ENCODE results near the gene ANKRD44. TPM values are rescaled to one million over a fixed set of nuclear protein-coding genes. Genes with fewer than 3 reads are reported as not detected.

Gene ANKRD44
- polyA plus RNA-seq, 12 donors, result 11.2 to 34.8 (median 21.1) TPM; not detected in 1

GRCh38 chr2:197322724-197323720 lies 12.4 kb upstream of the ANKRD44 start:
- DNase-seq, result no peak

- DNase-seq, result no peak
Observed at GRCh38 chr2:197322143-197322542, 11.6 kb upstream of the ANKRD44 start.

GRCh38 chr2:197315371-197315770 lies 4.8 kb upstream of the ANKRD44 start:
- DNase-seq, result no peak

GRCh38 chr2:197312186-197312585 lies 1.6 kb upstream of the ANKRD44 start:
- DNase-seq, result no peak

GRCh38 chr2:197311421-197312033 lies 947 bp upstream of the ANKRD44 start:
- DNase-seq, result no peak

- DNase-seq, result no peak
Observed at GRCh38 chr2:197310987-197311420, 424 bp upstream of the ANKRD44 start.

GRCh38 chr2:197309691-197310231 lies 819 bp downstream of the ANKRD44 start:
- peak; percentile 38 for DNase-seq

GRCh38 chr2:197308996-197309690 lies 1.4 kb downstream of the ANKRD44 start:
- DNase-seq, result no peak

- DNase-seq, result no peak
Observed at GRCh38 chr2:197308585-197308984, 2.0 kb downstream of the ANKRD44 start.

- no peak for DNase-seq
Observed at GRCh38 chr2:197307933-197308521, 2.6 kb downstream of the ANKRD44 start.

GRCh38 chr2:197307236-197307932 lies 3.2 kb downstream of the ANKRD44 start:
- DNase-seq, result no peak

GRCh38 chr2:197306696-197307040 lies 3.9 kb downstream of the ANKRD44 start:
- DNase-seq, result no peak

GRCh38 chr2:197306024-197306695 lies 4.4 kb downstream of the ANKRD44 start:
- DNase-seq, result no peak

GRCh38 chr2:197304556-197305011 lies 6.0 kb downstream of the ANKRD44 start:
- DNase-seq, result no peak

GRCh38 chr2:197300139-197300538 lies 10.4 kb downstream of the ANKRD44 start:
- DNase-seq, result no peak

- DNase-seq, result no peak
Observed at GRCh38 chr2:197298609-197299008, 12.0 kb downstream of the ANKRD44 start.

- no peak for DNase-seq
Observed at GRCh38 chr2:197297772-197298318, 12.7 kb downstream of the ANKRD44 start.

GRCh38 chr2:197297266-197297665 lies 13.3 kb downstream of the ANKRD44 start:
- no peak for DNase-seq

GRCh38 chr2:197296835-197297234 lies 13.7 kb downstream of the ANKRD44 start:
- DNase-seq, result no peak

GRCh38 chr2:197294260-197294659 lies 16.3 kb downstream of the ANKRD44 start:
- no peak for DNase-seq

Measured in muscle of arm (tissue), 12 donors.